ENCODE measurements around the gene NEURL1B.
A peak's percentile ranks its signal among the peaks of the same experiment; 100 is the strongest.

Gene NEURL1B

GRCh38 chr5:172610643-172611042 is 30.4 kb upstream of the NEURL1B start:
- DNase-seq = no peak

- no peak for DNase-seq
Observed at GRCh38 chr5:172611913-172612312, 29.1 kb upstream of the NEURL1B start.

- no peak for DNase-seq
Observed at GRCh38 chr5:172612771-172613170, 28.3 kb upstream of the NEURL1B start.

GRCh38 chr5:172616136-172616535 is 24.9 kb upstream of the NEURL1B start:
- no peak for DNase-seq

DNA sequence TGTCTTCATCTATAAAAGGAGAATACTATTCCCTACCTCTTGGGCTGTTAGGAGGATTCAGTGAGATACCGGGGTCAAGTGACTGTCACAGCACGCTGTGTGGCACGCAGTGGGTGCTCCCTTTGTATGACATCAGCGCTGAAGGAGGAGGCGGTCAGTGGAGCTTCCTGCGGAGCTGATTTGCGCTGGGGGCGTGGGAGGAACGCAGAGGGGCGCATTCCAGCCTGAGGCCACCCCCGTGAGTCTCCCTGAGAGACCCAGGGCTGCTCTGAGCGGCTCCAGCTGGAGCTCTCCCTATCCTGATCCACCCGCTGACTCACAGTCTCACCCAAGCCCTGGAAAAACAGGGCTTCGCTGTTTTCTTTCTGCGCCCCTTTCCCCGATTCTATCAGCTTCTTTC is 24.3 kb upstream of the NEURL1B start:
- no peak for DNase-seq

DNA sequence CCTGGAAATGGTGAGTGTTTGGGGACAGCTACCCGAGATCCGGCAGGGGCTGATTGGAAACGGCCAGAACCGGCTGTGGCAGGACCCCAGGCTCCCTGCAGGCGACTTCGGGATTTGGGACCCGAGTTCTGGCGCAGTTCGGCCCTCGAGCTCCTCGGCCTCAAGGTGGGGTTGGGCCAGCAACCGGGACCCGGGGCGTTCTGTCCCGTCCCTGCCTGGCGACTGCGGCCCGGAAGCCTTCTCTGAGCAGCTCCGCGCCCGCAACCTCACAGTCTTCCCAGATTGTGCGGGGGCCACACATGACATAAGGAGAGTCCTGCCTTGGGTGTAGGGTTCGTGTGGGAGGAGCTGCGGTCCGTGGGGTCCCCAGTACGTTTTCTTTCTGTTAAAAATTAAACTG is 23.2 kb upstream of the NEURL1B start:
- DNase-seq = no peak

DNA sequence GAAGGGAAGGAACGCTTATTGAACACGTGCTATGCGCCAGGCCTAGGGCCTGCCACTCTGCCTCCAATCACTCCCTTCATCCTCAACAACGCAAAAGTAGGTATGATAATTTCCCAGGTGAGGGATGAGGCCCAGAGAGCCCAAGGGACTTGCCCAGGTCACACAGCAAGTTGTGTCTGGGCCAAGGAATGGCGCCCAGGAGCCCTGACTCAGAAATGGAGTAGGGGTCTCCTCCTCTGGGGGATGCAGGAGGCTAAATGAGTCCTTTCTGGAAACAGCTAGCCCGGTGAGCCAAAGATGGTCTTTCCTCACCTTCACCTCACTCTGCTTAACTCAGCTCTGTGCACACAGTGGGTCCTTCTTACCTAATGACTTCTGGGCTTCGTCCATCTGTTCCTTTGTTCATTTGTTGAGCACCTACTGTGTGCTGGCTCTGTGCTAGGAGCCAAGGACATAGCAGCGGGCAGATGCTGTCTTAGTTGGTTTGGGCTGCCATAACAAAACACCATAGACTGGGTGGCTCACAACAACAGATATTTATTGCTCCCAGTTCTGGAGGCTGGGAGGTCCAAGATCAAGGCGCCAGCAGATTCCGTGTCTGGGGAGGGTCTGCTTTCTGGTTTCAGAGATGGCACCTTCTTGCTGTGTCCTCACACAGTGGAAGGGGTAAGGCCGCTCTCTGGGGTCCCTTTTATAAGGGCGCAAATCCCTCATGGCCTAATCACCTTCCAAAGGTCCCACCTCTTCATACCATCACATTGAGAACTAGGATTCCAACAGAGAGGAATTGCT is 22.3 kb upstream of the NEURL1B start:
- DNase-seq = no peak

- DNase-seq = no peak
Observed at GRCh38 chr5:172620506-172620905, 20.6 kb upstream of the NEURL1B start.

GRCh38 chr5:172622091-172623046 is 18.7 kb upstream of the NEURL1B start:
- DNase-seq = peak; percentile 54

- DNase-seq = no peak
Observed at GRCh38 chr5:172623313-172623980, 17.6 kb upstream of the NEURL1B start.

- DNase-seq = no peak
Observed at GRCh38 chr5:172624083-172624995, 16.7 kb upstream of the NEURL1B start.

GRCh38 chr5:172624996-172625964 is 15.8 kb upstream of the NEURL1B start:
- no peak for DNase-seq

- no peak for DNase-seq
Observed at GRCh38 chr5:172626031-172626581, 15.0 kb upstream of the NEURL1B start.

- DNase-seq = no peak
Observed at GRCh38 chr5:172630082-172630481, 11.0 kb upstream of the NEURL1B start.

DNA sequence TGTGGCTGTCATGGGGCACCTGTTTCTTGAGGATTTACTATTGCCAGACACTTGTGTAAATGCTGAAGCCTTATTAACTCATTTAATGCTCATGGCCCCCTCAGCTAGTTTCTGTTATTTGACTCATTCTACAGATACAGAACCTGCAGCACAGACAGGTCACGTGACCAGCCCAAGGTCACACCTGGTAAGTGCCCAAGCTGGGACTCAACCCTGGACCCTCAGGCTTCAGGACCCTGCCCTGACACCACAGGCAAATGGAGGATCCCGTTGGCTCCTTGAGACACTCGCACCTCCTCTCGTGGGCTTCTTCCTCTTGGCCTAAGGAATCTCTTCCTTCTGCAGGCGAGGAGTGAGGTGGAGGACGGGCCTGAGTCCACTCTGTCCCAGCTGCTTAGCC is 10.6 kb upstream of the NEURL1B start:
- no peak for DNase-seq

DNA sequence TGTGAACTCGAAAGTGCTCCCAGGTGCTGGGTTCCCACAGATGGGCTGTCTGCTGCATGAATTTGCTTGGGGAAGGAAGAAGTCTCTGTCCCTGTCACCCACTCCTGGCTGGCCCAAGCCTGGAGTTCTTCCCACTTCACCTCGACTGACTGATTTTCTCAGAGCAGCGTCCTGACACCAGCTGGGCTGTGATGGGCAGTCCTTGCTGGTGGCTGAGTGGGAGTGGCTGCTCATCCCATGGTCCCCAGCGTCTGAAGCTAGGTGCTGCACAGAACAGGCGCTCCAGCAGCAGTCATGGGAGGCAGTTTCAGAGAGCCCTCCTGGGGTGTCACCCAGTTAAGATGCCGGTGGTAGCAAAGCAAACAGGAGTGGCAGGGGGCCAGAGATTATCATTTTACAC is 10.1 kb upstream of the NEURL1B start:
- peak; percentile 55 for DNase-seq

- no peak for DNase-seq
Observed at GRCh38 chr5:172632346-172633092, 8.5 kb upstream of the NEURL1B start.

DNA sequence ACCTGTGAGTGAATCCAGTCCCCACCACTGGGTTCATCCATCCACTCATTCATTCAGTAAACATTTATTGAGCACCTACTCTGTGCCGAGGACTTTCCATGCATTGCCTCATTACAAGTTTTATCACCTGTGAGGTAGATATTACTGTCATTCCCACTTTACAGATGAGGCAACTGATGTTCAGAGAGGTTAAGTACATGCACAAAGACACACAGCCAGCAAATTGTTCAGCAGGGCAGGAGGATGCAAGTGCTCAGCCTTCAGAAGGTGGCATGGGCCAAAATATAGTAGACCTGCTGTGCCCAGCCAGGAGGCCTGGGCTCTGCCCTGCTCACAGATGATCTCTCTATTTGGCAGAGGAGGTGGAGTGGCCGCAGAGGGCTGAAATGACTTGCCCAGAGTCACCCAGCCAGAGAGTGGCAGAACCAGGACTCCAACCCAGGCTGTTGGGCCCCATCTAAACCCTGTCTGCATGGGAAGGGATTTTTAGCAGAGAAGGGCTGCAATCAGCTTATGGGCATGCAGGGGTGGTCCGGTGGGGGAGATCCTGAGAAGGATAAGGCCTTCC is 7.6 kb upstream of the NEURL1B start:
- no peak for DNase-seq

- DNase-seq = no peak
Observed at GRCh38 chr5:172634106-172634899, 6.8 kb upstream of the NEURL1B start.
